ENCODE results near the gene COL19A1.
"Not testable (repeated sequence)": the region's sequence is repeated elsewhere in the genome, so short reads cannot be mapped to it uniquely, and the experiment has no call there.

The COL19A1 gene

GRCh38 chr6:69913361-69913760, 47.0 kb downstream of the COL19A1 start:
- DNase-seq = no peak

GRCh38 chr6:69914015-69914485, 47.7 kb downstream of the COL19A1 start:
- no peak for DNase-seq

GRCh38 chr6:69915346-69915745, 49.0 kb downstream of the COL19A1 start:
- DNase-seq = no peak

GRCh38 chr6:69917834-69918233, 51.5 kb downstream of the COL19A1 start:
- no peak for DNase-seq

DNA sequence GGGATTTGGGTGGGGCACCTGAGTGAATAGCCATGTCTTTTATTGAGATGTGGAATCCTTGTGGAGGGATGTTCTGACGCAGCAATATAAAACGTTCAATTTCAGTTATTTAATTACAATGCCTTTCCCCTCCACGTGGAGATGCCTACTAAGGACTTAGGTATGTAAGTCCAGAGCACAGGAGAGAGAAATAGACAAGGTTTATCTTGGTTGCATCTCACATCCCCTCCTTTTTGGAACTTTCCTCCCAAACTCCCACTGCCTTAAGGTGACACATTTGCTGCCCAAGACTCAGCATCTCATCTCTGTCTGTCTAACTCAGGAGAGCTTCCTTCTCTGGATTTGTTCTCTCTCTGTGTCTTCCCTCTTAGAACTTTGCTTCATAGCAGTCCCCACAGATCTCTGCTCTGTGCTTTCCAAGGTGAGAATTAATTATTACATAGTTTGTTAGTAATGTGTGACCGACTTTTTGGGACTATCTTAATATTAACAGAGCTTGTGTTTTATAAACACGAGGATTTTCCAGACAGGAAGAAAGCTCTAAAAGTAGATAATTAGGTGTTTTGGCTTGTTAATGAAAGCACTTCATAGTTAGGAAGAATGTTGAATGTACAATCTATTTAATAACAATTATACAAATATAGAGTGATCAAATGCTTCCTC, 52.6 kb downstream of the COL19A1 start:
- no peak for DNase-seq

DNA sequence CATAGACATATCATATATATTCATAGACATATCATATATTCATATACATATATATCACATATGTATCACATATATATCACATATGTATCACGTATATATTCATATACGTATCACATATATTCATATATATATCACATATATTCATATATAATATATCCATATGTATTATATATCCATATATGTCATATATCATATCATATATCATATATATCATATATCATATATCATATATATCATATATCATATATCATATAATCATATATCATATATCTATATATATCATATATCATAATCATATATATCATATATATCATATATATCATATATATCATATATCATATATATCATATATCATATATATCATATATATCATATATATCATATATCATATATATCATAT, 54.7 kb downstream of the COL19A1 start:
- not testable (repeated sequence) for DNase-seq

- not testable (repeated sequence) for DNase-seq
Observed at GRCh38 chr6:69921611-69922010, 55.3 kb downstream of the COL19A1 start.

GRCh38 chr6:69926745-69927144, 60.4 kb downstream of the COL19A1 start:
- no peak for DNase-seq

DNA sequence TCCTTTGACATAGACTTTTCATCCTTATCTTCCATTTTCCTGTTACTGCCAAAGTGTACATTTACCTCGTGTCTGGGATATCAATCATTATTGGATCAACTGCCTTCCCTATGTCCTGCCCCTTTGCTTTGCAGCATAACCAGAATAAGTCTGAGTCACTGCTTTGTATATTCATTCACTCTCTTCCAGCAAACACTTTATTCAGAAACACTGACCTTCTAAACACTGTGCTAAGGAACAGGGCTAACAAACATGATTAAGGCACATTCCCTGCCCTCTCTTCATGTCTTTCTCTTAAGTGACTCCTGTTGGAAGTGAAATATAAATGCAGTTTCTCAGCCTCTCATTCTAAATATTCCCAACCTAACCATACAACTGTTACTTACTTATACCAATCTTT, 66.9 kb downstream of the COL19A1 start:
- no peak for DNase-seq

DNA sequence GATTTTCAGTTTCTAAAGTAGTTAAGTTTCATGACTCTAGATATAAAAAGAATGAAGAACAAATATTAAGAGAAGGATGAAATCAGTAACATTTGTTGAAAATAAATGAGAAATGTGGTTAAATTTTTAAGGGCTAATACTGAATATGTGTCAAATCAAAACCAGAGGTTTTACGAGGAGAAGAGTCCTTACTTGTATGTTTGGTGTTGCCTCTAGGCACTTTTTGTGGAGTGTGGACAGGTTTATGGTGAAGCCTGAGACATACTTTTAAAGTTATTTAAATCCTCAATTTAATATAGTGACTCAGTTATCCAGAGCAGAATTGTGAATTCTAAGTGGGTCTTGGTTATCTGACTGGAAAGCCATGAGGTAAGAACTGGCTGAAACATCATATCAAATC, 68.7 kb downstream of the COL19A1 start:
- no peak for DNase-seq

DNA sequence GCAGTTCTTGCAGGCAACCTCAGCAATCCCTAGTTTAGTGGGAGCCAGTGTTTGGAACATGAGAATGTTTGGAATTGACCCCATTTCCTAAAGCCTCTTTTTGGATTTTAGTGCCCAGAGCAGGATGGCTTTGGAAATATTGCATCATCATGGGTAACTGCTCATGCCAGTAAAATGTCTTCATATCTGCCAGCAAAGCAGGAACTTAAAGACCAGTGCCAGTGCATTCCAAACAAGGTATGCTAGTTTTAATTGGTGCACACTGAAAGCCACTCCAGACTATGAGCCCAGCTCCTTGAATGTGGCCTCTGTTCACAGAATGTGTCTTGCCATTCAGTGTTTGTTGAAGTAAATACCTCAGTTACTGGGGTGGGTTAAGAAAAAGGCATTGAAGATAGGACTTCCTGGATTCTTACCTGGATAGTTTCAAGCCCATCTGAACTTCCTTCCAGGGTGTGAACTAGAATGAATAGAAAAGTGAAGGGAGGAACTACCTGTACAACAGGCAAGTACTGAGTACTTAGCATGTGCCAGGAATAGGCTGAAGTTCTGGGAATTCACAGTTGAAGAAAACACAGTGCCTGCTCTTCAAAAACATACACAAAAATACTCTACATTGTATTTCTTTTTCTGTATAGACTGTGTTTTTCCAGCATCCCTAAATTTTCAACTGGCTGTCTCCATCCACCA, 70.5 kb downstream of the COL19A1 start:
- no peak for DNase-seq

GRCh38 chr6:69937402-69938136, 71.2 kb downstream of the COL19A1 start:
- DNase-seq = no peak

DNA sequence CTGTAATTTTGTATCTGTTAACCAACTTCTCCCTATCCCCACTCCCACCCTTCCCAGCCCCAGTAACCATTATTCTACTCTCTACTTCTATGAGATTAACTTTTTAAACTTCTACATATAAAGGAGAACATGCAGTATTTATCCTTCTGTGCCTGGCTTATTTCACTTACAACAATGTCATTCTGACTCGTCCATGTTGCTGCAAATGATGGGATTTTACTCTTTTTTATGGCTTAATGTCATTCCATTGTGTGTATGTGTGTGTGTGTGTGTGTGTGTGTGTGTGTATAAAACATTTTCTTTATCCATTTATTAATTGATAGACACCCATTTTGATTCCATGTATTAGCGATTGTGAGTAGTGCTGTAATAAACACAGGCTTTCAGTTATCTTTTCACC, 76.1 kb downstream of the COL19A1 start:
- DNase-seq = no peak

GRCh38 chr6:69945192-69945591, 78.8 kb downstream of the COL19A1 start:
- DNase-seq = no peak

DNA sequence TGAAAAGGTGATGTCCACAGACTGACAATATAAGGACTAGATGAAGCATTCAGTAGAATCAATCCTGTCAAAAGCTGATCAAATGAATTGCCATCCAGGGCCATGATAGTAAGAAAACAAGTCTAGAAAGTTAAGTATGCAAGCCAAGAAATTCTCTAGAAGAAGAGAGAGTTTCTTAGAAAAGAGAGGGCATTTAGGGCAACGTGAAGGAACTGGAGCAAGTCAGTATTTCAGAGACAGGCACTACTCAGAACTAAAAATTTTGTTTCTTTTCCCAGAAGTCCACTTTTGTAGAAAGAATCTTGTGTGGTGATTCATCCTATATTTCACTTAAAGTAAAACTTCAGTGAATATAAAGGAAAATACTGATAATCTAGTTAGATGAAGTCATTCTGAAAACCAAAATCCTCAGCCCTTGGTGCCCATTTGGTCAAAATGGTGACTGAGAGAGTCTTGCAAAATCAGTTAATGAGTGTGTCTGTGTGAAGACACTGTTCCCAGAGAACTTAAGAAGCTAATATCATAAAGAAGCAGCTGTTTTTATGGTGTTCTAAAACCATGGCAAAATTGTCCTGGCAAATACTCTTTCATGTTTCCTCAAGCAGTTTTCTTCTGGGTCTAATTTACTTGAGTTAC, 82.2 kb downstream of the COL19A1 start:
- DNase-seq = no peak

DNA sequence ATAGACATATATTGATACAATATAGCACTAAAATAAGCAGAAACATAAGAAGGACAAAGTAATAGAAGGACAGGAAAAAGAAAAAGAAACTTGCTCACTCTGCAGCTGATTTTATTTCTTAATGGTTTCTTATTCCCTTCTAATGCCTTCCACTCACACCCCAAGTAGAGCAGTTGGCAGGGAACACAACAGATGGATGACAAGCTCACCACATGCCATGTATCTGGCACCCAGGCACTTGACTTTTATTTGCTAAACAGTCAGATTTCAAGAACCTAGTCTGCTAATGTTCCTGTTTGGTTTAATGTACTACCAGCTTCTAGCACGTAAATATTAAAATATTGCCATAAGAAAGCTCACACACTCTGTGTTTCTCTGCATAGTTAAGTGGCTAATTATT, 87.1 kb downstream of the COL19A1 start:
- DNase-seq = peak; percentile 53

DNA sequence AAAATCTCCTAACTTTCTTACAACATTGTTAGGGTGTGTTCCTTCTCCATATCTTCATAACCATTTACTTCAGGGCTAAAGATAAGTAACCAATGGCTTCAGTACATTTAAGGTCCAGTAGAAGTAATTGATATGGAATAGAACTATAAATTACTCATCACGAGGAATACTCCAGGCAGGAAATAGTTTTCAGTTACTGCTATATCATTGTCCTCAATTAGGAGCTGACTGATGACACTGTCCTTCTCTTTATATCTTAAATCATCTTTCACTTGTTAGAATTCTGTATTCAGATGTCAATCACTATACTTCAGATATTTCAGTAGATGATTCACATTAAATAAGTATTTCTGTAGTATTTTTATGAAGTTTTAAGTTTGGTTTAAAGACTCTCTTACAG, 88.4 kb downstream of the COL19A1 start:
- DNase-seq = no peak

DNA sequence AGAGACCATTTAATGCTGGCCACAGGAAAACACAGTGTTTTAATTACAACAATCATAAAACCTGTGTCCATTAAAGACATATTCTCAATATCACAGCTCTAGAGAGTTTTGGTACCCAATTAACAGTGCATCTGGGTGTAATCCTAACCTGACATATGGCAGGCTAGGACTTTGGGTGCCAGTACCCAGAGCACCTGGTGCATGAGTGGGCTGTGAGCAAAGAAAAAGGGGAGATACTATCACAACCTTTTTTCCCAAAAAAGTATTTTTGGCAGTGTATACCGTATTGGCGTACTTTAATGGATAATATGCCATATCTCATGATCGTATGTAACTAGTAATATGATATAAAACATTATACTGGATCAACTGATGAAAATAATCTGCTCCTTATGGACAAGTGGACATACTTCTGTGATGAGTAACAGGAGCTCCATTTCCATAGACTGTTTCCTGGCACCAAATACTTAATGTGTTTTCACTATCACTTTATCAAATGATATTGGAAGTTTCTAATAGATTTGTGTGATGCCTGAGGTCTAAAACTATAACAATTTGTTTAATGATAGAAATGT, 91.7 kb downstream of the COL19A1 start:
- no peak for DNase-seq

DNA sequence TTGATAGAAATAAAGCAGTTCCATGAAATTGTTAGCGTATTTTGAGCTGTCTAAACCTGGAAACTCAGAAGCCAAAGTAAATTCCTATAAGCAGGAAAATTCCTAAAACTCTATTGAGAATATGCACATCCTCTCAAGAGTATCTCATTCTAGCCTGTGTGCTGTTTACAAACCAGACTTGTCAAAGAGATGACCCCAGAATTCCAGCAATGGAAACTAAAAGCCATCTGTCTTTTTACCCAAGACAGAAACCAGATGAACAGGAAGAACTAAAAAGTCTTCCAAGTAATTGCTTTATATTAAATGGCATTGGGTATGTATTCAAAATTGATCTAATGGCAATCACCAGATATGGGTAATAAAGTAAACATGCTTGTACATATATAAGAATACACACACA, 92.6 kb downstream of the COL19A1 start:
- no peak for DNase-seq

GRCh38 chr6:69965974-69966373, 99.6 kb downstream of the COL19A1 start:
- not testable (repeated sequence) for DNase-seq

DNA sequence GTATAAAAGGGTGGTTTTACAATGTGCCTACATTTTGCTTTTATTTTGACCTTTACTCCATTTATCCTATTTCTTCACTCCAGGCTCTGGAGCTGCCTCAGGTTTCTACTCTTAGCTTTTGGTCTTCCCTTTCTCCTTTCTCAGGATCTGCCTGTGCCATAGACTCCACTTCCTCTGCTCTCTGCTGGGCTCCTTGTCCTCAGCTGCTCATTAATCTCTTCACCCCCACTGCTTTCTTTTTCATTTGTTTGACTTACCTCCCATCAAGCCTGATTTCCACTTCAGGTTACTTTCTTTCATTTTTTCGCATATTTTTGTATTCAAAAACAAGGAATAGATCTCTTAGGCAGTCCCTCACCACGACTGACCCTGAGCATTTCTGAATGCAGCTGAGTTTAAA, 106.8 kb downstream of the COL19A1 start:
- DNase-seq = no peak

DNA sequence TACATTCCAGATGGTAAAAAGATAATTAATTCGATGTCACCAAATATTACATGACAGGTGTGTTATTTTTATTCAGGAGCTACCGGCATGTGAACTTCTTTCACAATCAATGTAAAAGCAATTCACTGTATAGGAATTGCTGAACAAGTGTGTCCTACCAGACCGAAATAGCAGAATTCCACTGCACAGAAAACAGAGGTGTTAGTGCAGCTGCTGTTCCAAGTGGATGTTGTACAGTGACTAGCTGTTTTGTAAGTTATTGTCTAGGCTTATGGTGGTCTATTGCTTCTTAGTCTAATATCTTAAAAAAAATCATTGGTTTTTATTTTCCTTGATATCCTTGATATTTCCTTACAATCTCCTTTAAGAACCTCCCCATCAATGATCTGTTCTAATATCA, 107.4 kb downstream of the COL19A1 start:
- DNase-seq = no peak

DNA sequence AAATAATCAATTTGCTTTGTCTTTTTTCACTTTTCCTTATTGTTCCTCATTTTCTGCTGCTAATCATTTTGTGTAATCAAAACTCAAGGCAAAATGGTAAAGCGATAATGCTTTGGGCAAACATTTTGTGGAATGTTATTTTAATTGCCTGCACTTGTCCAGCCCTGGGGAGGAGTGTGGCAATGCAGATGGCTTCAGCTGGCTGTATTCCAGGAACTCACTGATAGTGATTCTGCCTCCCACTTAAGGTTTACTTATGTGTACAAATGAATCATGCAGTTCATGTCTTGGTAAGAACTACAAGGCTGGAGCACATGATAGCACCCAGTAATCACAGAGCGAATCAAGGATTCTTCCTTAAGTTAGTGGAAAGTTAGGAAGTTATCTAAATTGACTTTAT, 107.8 kb downstream of the COL19A1 start:
- DNase-seq = no peak
